SH-SY5Y (cell line): ENCODE measurements around the gene METRNL.

ENCODE experiments used
- GATA2 ChIP-seq: IDR thresholded peaks from 2 replicates; pipeline ENCODE4 v1.6.1; 2011; ENCODE audit warnings: mild to moderate bottlenecking, low read depth, low read length
- GATA3 ChIP-seq: IDR thresholded peaks from 2 replicates; pipeline ENCODE4 v1.6.1; 2011; ENCODE audit warnings: low read depth, mild to moderate bottlenecking, low read length, moderate library complexity

DNA sequence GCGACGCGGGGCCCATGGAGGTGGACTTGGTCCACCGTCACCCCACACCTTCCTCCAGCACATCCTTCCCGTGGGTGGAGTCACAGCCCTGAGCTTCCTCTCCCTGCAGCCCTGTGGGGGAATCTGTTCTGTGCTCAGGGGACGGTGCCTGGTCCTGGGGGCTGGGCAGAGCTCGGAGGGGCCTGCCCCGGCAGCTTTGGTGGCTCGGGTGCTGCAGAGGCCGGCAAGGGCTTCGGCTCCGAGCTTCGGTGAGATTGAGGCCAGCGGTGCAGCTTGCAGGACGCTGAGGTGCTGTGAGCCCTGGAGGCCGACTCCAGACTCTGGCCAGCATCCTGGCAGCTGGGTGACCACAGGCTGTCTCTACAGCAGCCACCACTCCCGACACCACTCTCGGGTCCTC lies 36.4 kb downstream of the METRNL start:
- TF ChIP-seq GATA2 (no peak), GATA3 (no peak)
